Neural cell (in vitro differentiated cells): ENCODE measurements around the gene ICE1. TPM values are rescaled to one million over a fixed set of nuclear protein-coding genes. Genes with fewer than 3 reads are reported as not detected.

Experiments used
- H2AFZ ChIP-seq: fragments of 200-600, 300-800 bp; sonication (generic), shearing (Covaris generic); 2 replicates; pipeline ENCODE4 v1.6.0; 2014; ENCODE audit warnings: low read depth, mild to moderate bottlenecking, antibody characterized with exemption, low read length, moderate library complexity
- H3F3A ChIP-seq: fragments of 200-600 bp; shearing (Covaris generic); 2 replicates; pipeline ENCODE4 v1.6.1; 2016; ENCODE audit warnings: mild to moderate bottlenecking, moderate library complexity, mixed read lengths, antibody characterized with exemption, low read length; ENCODE audit not compliant: insufficient read depth, poor library complexity, severe bottlenecking
- H3K27ac ChIP-seq: fragments of 200-600, 300-800 bp; sonication (generic), shearing (Covaris generic); 2 replicates; pipeline ENCODE4 v1.5.1; 2014; ENCODE audit warnings: mild to moderate bottlenecking, low read length, moderate library complexity
- H3K27me3 ChIP-seq: fragments of 300-800, 200-600 bp; sonication (generic), shearing (Covaris generic); 2 replicates; pipeline ENCODE4 v1.6.0; 2014; ENCODE audit warnings: mild to moderate bottlenecking, low read depth, low read length, moderate library complexity; ENCODE audit not compliant: insufficient read depth
- H3K36me3 ChIP-seq: fragments of 300-800, 200-600 bp; sonication (generic), shearing (Covaris generic); 2 replicates; pipeline ENCODE4 v1.5.1; 2014; ENCODE audit warnings: mild to moderate bottlenecking, antibody characterized with exemption, low read length, moderate library complexity; ENCODE audit not compliant: insufficient read depth
- H3K4me2 ChIP-seq: fragments of 300-800, 200-600 bp; sonication (generic), shearing (Covaris generic); 2 replicates; pipeline ENCODE4 v1.6.0; 2014; ENCODE audit warnings: mild to moderate bottlenecking, low read length
- H3K4me3 ChIP-seq: fragments of 300-800, 200-600 bp; sonication (generic), shearing (Covaris generic); 2 replicates; pipeline ENCODE4 v1.5.1; 2014; ENCODE audit warnings: mild to moderate bottlenecking, low read length, moderate library complexity
- H3K79me2 ChIP-seq: fragments of 200-600 bp; shearing (Covaris generic); replicated peaks from 2 replicates; pipeline ENCODE4 v1.6.0; 2014; ENCODE audit warnings: mild to moderate bottlenecking, low read length, moderate library complexity; ENCODE audit not compliant: insufficient read depth
- H3K9ac ChIP-seq: fragments of 300-800, 200-600 bp; sonication (generic), shearing (Covaris generic); 2 replicates; pipeline ENCODE4 v1.6.1; 2016; ENCODE audit warnings: mild to moderate bottlenecking, low read length, mixed read lengths
- H3K9me2 ChIP-seq: fragments of 200-600 bp; shearing (Covaris generic); 2 replicates; pipeline ENCODE4 v1.6.1; 2016; ENCODE audit warnings: mild to moderate bottlenecking, low read length, mixed read lengths; ENCODE audit not compliant: insufficient read depth
- H3K9me3 ChIP-seq: fragments of 200-600, 300-800 bp; sonication (generic), shearing (Covaris generic); 2 replicates; pipeline ENCODE4 v1.6.1; 2016; ENCODE audit warnings: mild to moderate bottlenecking, mixed run types, low read length, moderate library complexity, mixed read lengths
- H4K20me1 ChIP-seq: fragments of 200-600 bp; shearing (Covaris generic); 2 replicates; pipeline ENCODE4 v1.6.1; 2016; ENCODE audit warnings: mild to moderate bottlenecking, mixed run types; ENCODE audit not compliant: insufficient read depth
- EP300 ChIP-seq: fragments of 450-650 bp; conservative IDR thresholded peaks from 2 replicates; pipeline ENCODE4 v1.6.1; 2014; ENCODE audit warnings: antibody characterized with exemption, mild to moderate bottlenecking, moderate library complexity; ENCODE audit not compliant: poor library complexity, severe bottlenecking
- EZH2 ChIP-seq: fragments of 200-600, 300-800 bp; shearing (Covaris generic), sonication (generic); IDR thresholded peaks from 2 replicates; pipeline ENCODE4 v1.6.1; 2014; ENCODE audit warnings: antibody characterized with exemption, low read length, borderline replicate concordance, mild to moderate bottlenecking; ENCODE audit not compliant: insufficient read depth, poor library complexity, severe bottlenecking
- MXI1 ChIP-seq: fragments of 450-650 bp; conservative IDR thresholded peaks from 2 replicates; pipeline ENCODE4 v1.6.1; 2014; ENCODE audit warnings: antibody characterized with exemption, mild to moderate bottlenecking; ENCODE audit not compliant: poor library complexity, severe bottlenecking
- POLR2AphosphoS5 ChIP-seq: IDR thresholded peaks from 2 replicates; pipeline ENCODE4 v1.6.1; 2012
- RAD21 ChIP-seq: fragments of 450-650 bp; conservative IDR thresholded peaks from 2 replicates; pipeline ENCODE4 v1.6.1; 2014; ENCODE audit warnings: antibody characterized with exemption, mild to moderate bottlenecking, moderate library complexity
- SMC3 ChIP-seq: fragments of 450-650 bp; conservative IDR thresholded peaks from 2 replicates; pipeline ENCODE4 v1.6.1; 2014; ENCODE audit warnings: antibody characterized with exemption, mild to moderate bottlenecking, moderate library complexity; ENCODE audit not compliant: poor library complexity
- TAF1 ChIP-seq: IDR thresholded peaks from 2 replicates; pipeline ENCODE4 v1.6.1; 2012; ENCODE audit warnings: low read depth
- polyA plus RNA-seq: library from polyadenylated mRNA; depleted of rRNA; stranded (reverse); fragments of >200 nt; gene quantifications from 2 replicates; pipeline ENCODE4 v1.2.3, GENCODE V29; 2014
- TF ChIP-seq, protein P1 (sequence below): IDR thresholded peaks from 2 replicates; pipeline ENCODE4 v1.6.1; 2012; ENCODE audit warnings: borderline replicate concordance
- TF ChIP-seq, protein P2 (sequence below): fragments of 450-650 bp; IDR thresholded peaks from 2 replicates; pipeline ENCODE4 v1.5.1; 2014; ENCODE audit warnings: antibody characterized with exemption, mild to moderate bottlenecking, moderate library complexity; ENCODE audit not compliant: poor library complexity, severe bottlenecking

Gene ICE1
- polyA plus RNA-seq, 1 donor from 2014 or later: 22.1 TPM

GRCh38 chr5:5499442-5499841, 77.0 kb downstream of the ICE1 start:
- no peak overlapping the region for H2AFZ ChIP-seq
- TF ChIP-seq EP300 (no peak), TAF1 (no peak), POLR2AphosphoS5 (no peak), SMC3 (no peak), RAD21 (no peak), EZH2 (no peak), MXI1 (no peak)
- TF ChIP-seq, protein P1, sequence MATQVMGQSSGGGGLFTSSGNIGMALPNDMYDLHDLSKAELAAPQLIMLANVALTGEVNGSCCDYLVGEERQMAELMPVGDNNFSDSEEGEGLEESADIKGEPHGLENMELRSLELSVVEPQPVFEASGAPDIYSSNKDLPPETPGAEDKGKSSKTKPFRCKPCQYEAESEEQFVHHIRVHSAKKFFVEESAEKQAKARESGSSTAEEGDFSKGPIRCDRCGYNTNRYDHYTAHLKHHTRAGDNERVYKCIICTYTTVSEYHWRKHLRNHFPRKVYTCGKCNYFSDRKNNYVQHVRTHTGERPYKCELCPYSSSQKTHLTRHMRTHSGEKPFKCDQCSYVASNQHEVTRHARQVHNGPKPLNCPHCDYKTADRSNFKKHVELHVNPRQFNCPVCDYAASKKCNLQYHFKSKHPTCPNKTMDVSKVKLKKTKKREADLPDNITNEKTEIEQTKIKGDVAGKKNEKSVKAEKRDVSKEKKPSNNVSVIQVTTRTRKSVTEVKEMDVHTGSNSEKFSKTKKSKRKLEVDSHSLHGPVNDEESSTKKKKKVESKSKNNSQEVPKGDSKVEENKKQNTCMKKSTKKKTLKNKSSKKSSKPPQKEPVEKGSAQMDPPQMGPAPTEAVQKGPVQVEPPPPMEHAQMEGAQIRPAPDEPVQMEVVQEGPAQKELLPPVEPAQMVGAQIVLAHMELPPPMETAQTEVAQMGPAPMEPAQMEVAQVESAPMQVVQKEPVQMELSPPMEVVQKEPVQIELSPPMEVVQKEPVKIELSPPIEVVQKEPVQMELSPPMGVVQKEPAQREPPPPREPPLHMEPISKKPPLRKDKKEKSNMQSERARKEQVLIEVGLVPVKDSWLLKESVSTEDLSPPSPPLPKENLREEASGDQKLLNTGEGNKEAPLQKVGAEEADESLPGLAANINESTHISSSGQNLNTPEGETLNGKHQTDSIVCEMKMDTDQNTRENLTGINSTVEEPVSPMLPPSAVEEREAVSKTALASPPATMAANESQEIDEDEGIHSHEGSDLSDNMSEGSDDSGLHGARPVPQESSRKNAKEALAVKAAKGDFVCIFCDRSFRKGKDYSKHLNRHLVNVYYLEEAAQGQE: no peak
- TF ChIP-seq, protein P2, sequence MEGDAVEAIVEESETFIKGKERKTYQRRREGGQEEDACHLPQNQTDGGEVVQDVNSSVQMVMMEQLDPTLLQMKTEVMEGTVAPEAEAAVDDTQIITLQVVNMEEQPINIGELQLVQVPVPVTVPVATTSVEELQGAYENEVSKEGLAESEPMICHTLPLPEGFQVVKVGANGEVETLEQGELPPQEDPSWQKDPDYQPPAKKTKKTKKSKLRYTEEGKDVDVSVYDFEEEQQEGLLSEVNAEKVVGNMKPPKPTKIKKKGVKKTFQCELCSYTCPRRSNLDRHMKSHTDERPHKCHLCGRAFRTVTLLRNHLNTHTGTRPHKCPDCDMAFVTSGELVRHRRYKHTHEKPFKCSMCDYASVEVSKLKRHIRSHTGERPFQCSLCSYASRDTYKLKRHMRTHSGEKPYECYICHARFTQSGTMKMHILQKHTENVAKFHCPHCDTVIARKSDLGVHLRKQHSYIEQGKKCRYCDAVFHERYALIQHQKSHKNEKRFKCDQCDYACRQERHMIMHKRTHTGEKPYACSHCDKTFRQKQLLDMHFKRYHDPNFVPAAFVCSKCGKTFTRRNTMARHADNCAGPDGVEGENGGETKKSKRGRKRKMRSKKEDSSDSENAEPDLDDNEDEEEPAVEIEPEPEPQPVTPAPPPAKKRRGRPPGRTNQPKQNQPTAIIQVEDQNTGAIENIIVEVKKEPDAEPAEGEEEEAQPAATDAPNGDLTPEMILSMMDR: no peak

DNA sequence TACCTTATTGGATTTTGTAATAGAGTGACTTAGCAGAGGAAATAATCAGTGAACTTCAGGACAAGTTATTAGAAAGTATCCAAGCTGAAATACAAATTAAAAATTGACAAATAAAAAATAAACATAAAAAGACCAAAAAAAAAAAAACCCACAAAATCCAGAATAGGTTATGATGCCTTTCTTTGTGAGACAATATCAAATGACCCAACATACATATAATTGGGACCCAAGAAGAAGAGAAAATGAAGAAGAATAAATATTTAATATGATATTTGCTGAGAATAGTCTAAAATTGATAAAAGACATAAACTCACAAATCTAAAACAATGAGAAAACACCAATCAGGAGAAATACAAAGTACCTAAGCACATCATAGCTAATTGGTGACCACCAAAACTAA, 81.8 kb downstream of the ICE1 start:
- Histone ChIP-seq H3K27ac (no peak overlapping the region), H3K9me3 (peaks cover 4% of the 10 kb centered on the region), H3K9me2 (no peaks in the 10 kb centered on the region), H3K27me3 (no peaks in the 10 kb centered on the region), H3K36me3 (no peaks in the 10 kb centered on the region), H4K20me1 (no peaks in the 10 kb centered on the region), H3K4me3 (no peak overlapping the region), H3F3A (no peaks in the 10 kb centered on the region), H3K79me2 (no peaks in the 10 kb centered on the region), H3K4me2 (no peak overlapping the region), H2AFZ (no peak overlapping the region), H3K9ac (no peak overlapping the region)
- TF ChIP-seq RAD21: no peak
- no peak for TF ChIP-seq POLR2AphosphoS5
- TF ChIP-seq MXI1: no peak
- TF ChIP-seq EP300: no peak

More at GRCh38 chr5:5499442-5499841, 77.0 kb downstream of the ICE1 start:
- Histone ChIP-seq H3K27me3 (no peaks in the 10 kb centered on the region), H3K9me3 (peaks cover 4% of the 10 kb centered on the region), H3K79me2 (no peaks in the 10 kb centered on the region), H3K27ac (no peak overlapping the region), H3F3A (no peaks in the 10 kb centered on the region), H3K4me2 (no peak overlapping the region), H3K9ac (no peak overlapping the region), H3K4me3 (no peak overlapping the region), H3K9me2 (no peaks in the 10 kb centered on the region), H3K36me3 (no peaks in the 10 kb centered on the region), H4K20me1 (no peaks in the 10 kb centered on the region)

- H3K27me3 ChIP-seq: no peaks in the 10 kb centered on the region
- peaks cover 4% of the 10 kb centered on the region for H3K9me3 ChIP-seq
- H3K36me3 ChIP-seq: no peaks in the 10 kb centered on the region
- H3K9ac ChIP-seq: no peak overlapping the region
- H3K4me2 ChIP-seq: no peak overlapping the region
- H3K9me2 ChIP-seq: no peaks in the 10 kb centered on the region
- no peak overlapping the region for H3K4me3 ChIP-seq
- no peak overlapping the region for H3K27ac ChIP-seq
- H2AFZ ChIP-seq: no peak overlapping the region
- H3K79me2 ChIP-seq: no peaks in the 10 kb centered on the region
- H3F3A ChIP-seq: no peaks in the 10 kb centered on the region
- TF ChIP-seq POLR2AphosphoS5 (no peak), EZH2 (no peak), SMC3 (no peak), MXI1 (no peak), EP300 (no peak), RAD21 (no peak), TAF1 (no peak)
- TF ChIP-seq, protein P2: no peak
- TF ChIP-seq, protein P1: no peak
- no peaks in the 10 kb centered on the region for H4K20me1 ChIP-seq
Observed at GRCh38 chr5:5505815-5506214, 83.3 kb downstream of the ICE1 start.
